ENCODE results near the gene SERPINA12.

Gene SERPINA12

GRCh38 chr14:94531187-94531586 lies 21.9 kb upstream of the SERPINA12 start:
- no peak for TF ChIP-seq CTCF (IDR thresholded peaks at IDR 0.05)

DNA sequence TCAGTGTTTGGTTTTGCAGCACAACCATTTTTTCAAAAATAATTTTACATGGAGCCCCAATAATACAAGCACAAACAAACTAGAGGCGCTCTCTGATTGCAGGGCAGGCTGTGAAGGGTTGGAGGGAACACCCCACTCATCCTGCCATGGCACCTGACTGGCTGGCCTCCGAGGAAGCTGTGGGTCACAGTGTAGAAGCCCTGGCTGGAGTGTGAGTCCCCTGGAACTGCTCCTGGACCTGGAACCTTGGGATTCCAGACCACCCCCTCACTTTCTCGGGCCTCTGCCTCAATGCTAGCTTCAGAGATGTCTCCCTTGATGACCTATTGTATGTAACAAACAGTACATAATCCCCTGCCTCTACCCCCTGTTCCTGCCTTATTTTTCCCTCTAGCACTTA lies 14.8 kb upstream of the SERPINA12 start:
- TF ChIP-seq CTCF (IDR thresholded peaks at IDR 0.05): no peak

GRCh38 chr14:94523265-94523664 lies 14.0 kb upstream of the SERPINA12 start:
- no peak for TF ChIP-seq CTCF (IDR thresholded peaks at IDR 0.05)

GRCh38 chr14:94522115-94522724 lies 13.0 kb upstream of the SERPINA12 start:
- TF ChIP-seq CTCF (IDR thresholded peaks at IDR 0.05): no peak

- TF ChIP-seq CTCF (IDR thresholded peaks at IDR 0.05): no peak
Measured at GRCh38 chr14:94521375-94522114, 12.3 kb upstream of the SERPINA12 start.

GRCh38 chr14:94517641-94518257 lies 8.5 kb upstream of the SERPINA12 start:
- TF ChIP-seq CTCF (IDR thresholded peaks at IDR 0.05): no peak

DNA sequence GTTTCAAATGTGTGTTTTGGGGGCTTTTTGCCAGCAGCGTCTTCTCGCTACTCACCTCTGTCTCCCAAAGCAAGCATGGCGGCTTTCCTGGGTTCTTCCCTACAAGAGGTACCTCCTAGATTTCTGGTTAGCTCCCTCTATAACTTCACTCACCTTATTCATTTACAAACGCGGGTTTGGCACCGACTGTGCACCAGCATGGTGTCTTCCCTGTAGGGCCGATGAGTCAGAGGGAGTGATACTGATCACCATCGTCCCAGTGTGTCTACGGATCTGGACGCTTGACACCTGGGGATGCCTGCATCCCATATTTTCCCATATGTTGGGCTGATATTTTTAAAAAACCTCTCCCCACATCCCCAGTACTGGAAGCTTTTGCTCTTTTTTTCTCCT lies 8.0 kb upstream of the SERPINA12 start:
- no peak for TF ChIP-seq CTCF (IDR thresholded peaks at IDR 0.05)

Data from LNCAP (cell line).